Measurements from ENCODE around the gene MND1.
"Not testable (repeated sequence)": the region's sequence is repeated elsewhere in the genome, so short reads cannot be mapped to it uniquely, and the experiment has no call there.

- TF ChIP-seq CTCF (conservative IDR thresholded peaks at IDR 0.05; ENCODE audit: low read depth, low read length); EZH2 (IDR thresholded peaks at IDR 0.05; ENCODE audit: low read length, unreplicated experiment): not testable (repeated sequence)
Observed at GRCh38 chr4:153461549-153461948, 117.1 kb downstream of the MND1 start.
